Measurements from ENCODE around the gene MDH1. TPM values are rescaled to one million over a fixed set of nuclear protein-coding genes. Genes with fewer than 3 reads are reported as not detected.
"Not testable (repeated sequence)": the region's sequence is repeated elsewhere in the genome, so short reads cannot be mapped to it uniquely, and the experiment has no call there.

Gene MDH1
- 221 and 367 TPM in 2 replicates for total RNA-seq (2014; rRNA removed; shearing (Covaris generic); ENCODE audit: low replicate concordance)

DNA sequence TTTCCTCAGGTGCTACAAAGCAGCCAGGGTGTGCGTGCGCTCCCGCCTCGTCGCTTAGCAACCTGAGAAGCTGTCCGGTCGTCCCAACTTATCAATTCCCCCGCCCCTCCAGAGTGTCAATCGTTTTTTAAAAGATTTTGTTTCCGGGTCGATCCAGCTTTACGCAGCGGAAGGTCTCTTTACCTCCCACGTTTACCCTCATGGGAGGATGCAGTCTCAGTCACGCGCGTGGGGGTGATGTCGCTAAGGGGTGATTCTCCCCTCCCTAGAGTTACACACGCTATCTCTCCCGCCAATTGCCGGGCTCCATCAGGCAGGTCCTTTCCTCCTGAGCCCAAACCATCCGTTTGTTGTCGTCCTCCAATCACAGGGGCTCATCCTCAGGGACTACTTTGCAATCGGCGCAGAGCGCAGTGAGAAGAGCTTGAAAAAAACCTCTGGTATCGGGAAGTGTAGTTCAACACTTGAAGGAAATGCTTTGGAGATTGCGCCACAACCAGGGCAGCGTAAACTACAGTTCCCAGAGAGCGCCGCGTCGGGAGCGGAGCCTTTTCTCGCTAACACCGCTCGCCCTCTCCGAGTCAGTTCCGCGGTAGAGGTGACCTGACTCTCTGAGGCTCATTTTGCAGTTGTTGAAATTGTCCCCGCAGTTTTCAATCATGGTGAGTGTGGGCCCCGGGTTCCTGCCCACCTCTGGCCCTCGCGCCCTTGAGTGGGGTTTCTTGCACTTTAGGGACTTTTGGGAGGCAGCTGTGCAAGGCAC lies at the start of gene MDH1, which contains the start of gene WDPCP:
TSS of gene MDH1 (plus strand) at position 579 of the 763 bp plus-strand sequence. CDS start at position 660, 81 bp downstream.
TSS of gene WDPCP (minus strand) at position 93 of the 763 bp plus-strand sequence. CDS start 206 bp downstream, outside the sequence.
- Histone ChIP-seq H3K4me3 (peak within 1 kb of the TSS; percentile 84), H3K9me3 (no peaks in the 10 kb centered on the region), H3K27me3 (no peaks in the 10 kb centered on the region), H3K36me3 (peaks cover 11% of the 10 kb centered on the region)
- peak; percentile 96 for DNase-seq

DNA sequence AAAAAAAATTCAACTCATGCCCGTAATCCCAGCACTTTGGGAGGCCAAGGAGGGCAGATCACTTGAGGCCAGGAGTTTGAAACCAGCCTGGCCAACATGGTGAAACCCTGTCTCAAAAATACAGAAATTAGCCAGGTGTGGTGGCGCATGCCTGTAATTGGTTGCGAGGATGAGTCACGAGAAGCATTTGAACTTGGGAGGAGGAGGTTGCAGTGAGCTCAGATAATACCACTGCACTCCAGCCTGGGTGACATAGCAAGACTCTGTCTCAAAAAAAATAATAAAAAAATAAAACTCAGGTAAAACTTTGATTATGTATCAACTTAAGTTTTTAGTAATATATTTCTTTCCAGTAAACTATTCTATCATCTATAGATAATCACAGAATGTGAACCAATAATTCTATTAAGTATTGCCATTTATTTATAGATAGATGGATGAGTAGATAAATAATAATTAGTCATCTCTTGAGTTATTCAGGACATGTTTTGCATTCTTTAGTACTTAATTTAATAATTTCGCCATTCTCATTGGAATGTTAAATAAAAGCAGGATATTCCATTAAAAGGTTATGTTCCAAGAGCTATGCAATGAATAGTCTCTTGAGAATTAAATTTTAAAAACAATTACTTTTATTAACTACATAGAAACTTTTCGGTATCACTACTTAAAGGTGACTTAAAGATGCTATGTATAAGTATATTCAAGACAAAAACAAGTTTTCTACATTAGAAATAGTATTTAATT lies 49.2 kb upstream of the MDH1 start:
- Histone ChIP-seq H3K4me3 (no peak overlapping the region), H3K27me3 (no peaks in the 10 kb centered on the region), H3K36me3 (no peaks in the 10 kb centered on the region), H3K9me3 (no peaks in the 10 kb centered on the region)
- DNase-seq, result no peak

DNA sequence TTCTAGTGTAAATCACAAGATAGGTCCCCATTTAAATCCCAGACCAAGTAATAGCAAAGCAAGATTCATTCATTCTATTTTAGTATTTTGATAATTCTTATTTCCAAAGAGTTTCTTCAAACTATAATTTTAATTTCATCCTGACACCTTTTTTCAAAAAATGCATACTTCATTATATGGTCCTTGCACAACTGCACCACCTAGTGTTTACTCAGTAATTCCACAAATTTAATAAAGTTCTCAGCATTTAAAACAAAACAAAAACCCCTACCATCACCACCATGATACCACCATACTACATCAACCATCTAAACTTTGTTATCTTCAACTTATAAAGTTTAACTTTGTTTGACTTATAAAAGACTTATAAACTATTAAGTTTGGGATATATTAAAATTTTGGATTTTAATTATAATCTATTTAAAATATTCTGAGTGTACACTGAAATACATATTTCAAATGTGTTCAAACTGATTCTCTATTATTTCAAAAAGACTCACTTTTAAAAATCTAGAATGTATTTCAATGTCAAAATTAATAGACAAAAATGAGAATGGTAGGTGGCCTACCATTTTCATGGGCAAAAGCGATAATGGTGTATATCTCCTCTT lies 44.6 kb upstream of the MDH1 start:
- Histone ChIP-seq H3K9me3 (no peaks in the 10 kb centered on the region), H3K27me3 (no peaks in the 10 kb centered on the region), H3K4me3 (no peak overlapping the region), H3K36me3 (no peaks in the 10 kb centered on the region)
- no peak for DNase-seq

DNA sequence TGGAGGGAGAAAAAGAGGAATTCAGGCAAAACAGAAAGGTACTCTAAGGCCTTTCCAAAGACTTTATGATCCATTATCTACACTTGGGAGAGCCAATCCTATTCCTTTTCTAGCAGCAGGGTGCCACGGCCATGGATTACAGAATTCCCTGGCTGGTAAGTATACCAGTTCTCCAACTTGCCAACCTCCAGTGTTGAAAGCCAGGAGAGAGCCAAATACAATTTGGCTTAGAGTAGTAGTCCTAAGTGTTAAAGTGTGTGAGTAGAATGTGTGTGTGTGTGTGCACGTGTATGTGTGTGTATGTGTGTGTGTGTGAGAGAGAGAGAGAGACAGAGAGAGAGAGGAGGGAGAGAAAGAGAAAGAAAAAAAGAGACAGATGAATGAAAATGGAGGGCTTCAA lies 43.7 kb upstream of the MDH1 start:
- DNase-seq, result no peak
- H3K4me3 ChIP-seq, result no peak overlapping the region
- H3K36me3 ChIP-seq, result no peaks in the 10 kb centered on the region
- H3K27me3 ChIP-seq, result no peaks in the 10 kb centered on the region
- no peaks in the 10 kb centered on the region for H3K9me3 ChIP-seq

DNA sequence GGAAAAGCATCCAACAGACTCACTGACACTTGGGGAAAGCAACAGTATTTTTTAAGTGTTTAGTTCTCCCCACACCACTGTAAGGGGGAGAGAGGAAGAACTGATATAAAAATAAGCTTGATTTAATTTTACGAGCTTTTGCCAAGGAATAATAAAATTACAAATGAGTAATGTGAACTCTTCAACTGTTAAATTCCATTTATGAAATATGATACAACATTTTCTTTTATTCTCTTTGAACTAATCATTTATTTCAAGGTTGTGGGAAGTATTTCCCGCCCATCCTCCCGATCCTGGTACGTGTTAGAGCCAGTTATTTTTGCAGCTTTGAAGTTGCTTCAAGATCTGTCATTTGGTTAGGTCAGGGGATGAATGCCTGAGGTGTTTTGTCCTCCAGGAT lies 35.7 kb upstream of the MDH1 start:
- no peaks in the 10 kb centered on the region for H3K27me3 ChIP-seq
- no peaks in the 10 kb centered on the region; the same call in 1 of the 2 replicates for H3K9me3 ChIP-seq
- DNase-seq, result peak; percentile 13
- no peak overlapping the region for H3K4me3 ChIP-seq
- no peaks in the 10 kb centered on the region for H3K36me3 ChIP-seq

DNA sequence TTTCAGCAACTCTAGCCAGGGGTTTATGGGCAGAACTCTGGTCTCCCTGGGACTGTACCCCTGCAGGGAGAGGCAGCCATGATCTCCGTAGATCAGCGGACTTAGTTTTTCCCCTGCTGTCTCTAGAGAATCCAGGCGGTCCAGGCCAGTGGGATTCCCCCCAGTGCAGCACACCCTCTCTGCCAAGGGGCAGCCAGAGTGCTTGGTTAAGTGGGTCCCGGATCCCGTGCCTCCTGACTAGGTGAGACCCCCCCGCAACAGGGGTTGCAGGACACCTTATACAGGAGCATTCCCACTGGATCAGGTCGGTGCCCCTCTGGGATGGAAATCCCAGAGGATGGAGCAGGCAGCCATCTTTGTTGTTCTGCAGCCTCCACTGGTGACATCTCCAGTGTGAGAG lies 33.5 kb upstream of the MDH1 start:
- H3K27me3 ChIP-seq, result no peaks in the 10 kb centered on the region
- no peaks in the 10 kb centered on the region for H3K36me3 ChIP-seq
- H3K9me3 ChIP-seq, result no peaks in the 10 kb centered on the region; the same call in 1 of the 2 replicates
- no peak overlapping the region for H3K4me3 ChIP-seq
- DNase-seq, result no peak

DNA sequence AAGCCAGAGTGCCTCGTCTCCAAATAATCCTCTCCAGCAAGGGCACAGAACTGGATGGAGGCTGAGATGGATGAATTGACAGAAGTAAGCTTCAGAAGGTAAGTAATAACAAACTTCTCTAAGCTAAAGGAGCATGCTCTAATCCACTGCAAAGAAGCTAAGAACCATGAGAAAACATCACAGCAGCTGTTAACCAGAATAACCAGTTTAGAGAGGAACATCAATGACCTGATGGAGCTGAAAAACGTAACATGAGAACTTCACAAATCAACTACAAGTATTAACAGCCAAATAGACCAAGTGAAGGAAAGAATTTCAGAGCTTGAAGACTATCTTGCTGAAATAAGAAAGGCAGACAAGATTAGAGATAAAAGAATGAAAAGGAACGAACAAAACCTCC lies 32.8 kb upstream of the MDH1 start:
- Histone ChIP-seq H3K36me3 (no peaks in the 10 kb centered on the region), H3K9me3 (no peaks in the 10 kb centered on the region; the same call in 1 of the 2 replicates), H3K27me3 (no peaks in the 10 kb centered on the region), H3K4me3 (no peak overlapping the region)
- DNase-seq, result no peak

DNA sequence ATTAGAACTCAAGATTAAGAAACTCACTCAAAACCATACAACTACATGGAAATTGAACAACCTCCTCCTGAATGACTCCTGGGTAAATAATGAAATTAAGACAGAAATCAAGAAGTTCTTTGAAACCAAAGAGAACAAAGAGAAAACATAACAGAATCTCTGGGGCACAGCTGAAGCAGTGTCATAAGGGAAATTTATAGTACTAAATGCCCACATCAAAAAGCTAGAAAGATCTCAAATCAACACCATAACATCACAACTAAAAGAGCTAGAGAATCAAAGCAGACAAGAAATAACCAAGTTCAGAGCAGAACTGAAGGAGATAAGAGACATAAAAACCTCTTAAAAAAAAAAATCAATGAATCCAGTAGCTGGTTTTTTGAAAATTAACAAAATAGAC lies 30.9 kb upstream of the MDH1 start:
- DNase-seq, H3K9me3 ChIP-seq, H3K27me3 ChIP-seq, H3K4me3 ChIP-seq, H3K36me3 ChIP-seq: not testable (repeated sequence)

DNA sequence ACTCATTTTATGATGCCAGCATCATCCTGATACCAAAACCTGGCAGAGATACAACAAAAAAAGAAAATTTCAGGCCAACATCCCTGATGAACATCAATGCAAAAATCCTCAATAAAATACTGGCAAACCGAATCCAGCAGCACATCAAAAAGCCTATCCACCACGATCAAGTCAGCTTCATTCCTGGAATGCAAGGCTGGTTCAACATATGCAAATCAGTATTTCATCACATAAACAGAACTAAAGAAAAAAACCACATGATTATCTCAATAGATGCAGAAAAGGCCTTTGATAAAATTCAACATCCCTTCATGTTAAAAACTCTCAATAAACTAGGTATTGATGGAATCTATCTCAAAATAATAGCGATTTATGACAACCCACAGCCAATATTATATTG lies 29.8 kb upstream of the MDH1 start:
- H3K27me3 ChIP-seq, H3K4me3 ChIP-seq, H3K36me3 ChIP-seq, DNase-seq, H3K9me3 ChIP-seq: not testable (repeated sequence)

DNA sequence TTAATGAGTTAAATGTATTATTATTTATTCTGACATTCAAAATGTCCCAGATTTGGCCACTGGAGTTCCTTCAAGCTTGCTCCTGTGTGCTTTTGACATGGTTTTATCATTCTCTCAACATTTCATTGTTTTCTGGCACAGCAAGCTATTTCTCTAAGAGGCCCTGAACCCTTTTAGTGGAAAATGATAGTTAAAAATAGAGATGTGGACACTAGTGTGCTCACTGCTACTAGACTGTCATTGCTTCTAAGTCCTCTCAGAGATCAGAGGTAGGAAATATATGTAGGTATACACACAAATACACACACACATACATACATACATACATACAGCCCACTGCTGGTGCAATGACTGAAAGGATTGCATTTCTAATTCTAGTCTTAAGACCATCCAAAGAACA lies 26.0 kb upstream of the MDH1 start:
- H3K36me3 ChIP-seq, result no peaks in the 10 kb centered on the region
- no peak for DNase-seq
- no peaks in the 10 kb centered on the region for H3K27me3 ChIP-seq
- no peaks in the 10 kb centered on the region for H3K9me3 ChIP-seq
- H3K4me3 ChIP-seq, result no peak overlapping the region

DNA sequence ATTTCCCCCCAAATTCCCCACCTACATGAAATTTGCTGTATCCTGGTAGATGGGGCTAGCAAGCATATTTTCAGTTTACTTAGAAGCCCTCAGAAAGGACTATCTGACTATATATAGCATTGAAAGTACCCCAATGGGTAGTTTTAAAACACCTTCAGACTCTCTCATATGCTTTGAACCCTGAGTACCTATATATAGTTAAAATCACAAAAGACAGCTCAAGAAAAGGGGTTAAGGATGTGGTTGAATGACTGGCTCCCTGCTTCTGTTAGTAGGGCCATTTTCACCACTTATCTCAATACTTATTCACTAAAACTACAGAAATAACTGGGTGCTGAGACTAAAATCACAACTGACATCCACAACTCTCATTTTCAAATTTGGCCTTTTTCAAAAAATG lies 19.0 kb upstream of the MDH1 start:
- no peak for DNase-seq
- H3K9me3 ChIP-seq, result no peaks in the 10 kb centered on the region; the same call in 1 of the 2 replicates

DNA sequence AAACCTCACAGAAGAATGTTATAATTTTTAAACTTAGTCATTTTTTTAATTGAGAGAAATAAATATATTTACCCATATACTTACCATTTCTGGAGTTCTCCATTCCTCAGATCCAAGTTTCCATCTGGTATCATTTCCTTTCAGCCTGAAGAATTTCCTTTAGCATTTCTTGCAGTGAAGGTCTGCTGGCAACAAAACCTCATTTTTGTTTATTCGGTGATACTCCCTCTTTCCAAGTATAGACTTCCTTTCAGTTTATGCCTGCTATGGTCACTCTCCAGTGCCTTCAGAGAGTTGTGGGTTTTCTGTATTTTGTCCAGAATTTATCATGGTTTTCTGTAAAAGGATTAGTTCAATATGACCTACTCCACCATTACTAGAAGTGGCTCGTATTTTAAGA lies 17.5 kb upstream of the MDH1 start:
- DNase-seq, result no peak
- no peak overlapping the region for H3K4me3 ChIP-seq
- H3K27me3 ChIP-seq, result no peaks in the 10 kb centered on the region
- H3K36me3 ChIP-seq, result no peaks in the 10 kb centered on the region
- H3K9me3 ChIP-seq, result no peaks in the 10 kb centered on the region; the same call in 1 of the 2 replicates

More for the DNA sequence above, 19.0 kb upstream of the MDH1 start:
- no peaks in the 10 kb centered on the region for H3K36me3 ChIP-seq
- no peak overlapping the region for H3K4me3 ChIP-seq
- H3K27me3 ChIP-seq, result no peaks in the 10 kb centered on the region

DNA sequence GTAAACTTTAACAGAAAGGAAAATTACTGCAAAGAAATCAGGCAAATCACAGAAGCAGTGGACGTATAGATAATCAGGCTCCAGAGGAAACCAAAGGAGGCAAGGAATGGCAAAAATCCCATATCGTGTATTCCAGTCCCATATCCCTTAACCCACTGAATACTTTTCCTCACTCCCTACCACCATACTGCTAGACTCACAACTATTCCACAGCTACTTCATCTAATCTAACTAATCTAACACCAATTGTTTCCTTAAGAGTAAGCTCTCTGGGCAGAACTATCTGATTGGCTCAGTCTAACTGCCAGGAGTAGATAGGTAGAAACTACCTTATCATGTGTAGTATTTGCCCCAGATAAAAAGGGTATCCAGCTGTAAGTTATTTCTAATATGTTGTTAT lies 16.8 kb upstream of the MDH1 start:
- Histone ChIP-seq H3K9me3 (no peaks in the 10 kb centered on the region; the same call in 1 of the 2 replicates), H3K27me3 (no peaks in the 10 kb centered on the region), H3K36me3 (no peaks in the 10 kb centered on the region), H3K4me3 (no peak overlapping the region)
- no peak for DNase-seq

DNA sequence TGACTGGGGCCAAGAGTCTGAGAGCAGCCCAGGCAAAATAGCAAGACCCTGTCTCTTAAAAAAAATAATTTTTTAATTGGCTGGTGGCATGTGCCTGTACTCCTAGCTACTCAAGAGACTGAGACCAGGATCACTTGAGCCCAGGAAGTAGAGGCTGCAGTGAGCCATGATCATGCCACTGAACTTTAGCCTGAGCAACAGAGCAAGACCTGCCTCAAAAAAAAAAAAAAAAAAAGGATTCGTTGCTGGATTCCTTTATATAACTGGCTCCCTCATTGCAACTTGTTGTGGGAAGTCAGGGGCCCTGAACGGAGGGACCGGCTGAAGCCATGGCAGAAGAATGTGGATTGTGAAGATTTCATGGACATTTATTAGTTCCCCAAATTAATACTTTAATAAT lies 15.7 kb upstream of the MDH1 start:
- not testable (repeated sequence) for DNase-seq, H3K9me3 ChIP-seq, H3K27me3 ChIP-seq, H3K36me3 ChIP-seq, H3K4me3 ChIP-seq

DNA sequence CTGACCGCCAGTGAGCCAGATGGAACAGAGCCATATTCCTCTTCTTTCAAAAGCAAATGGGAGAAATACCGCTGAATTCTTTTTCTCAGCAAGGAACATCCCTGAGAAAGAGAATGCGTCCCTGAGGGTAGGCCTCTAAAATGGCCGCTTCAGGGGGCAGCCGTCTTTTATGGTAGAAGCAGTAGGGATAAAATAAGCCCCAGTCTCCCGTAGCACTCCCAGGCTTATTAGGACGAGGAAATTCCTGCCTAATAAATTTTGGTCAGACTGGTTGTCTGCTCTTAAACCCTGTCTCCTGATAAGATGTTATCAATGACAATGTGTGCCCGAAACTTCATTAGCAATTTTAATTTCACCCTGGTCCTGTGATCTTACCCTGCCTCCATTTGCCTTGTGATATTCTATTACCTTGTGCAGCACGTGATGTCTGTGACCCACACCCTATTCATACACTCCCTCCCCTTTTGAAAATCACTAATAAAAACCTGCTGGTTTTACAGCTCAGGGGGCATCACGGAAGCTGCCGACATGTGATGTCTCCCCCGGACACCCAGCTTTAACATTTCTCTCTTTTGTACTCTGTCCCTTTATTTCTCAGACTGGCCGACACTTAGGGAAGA lies 14.9 kb upstream of the MDH1 start:
- not testable (repeated sequence) for H3K36me3 ChIP-seq, DNase-seq, H3K9me3 ChIP-seq, H3K4me3 ChIP-seq, H3K27me3 ChIP-seq

DNA sequence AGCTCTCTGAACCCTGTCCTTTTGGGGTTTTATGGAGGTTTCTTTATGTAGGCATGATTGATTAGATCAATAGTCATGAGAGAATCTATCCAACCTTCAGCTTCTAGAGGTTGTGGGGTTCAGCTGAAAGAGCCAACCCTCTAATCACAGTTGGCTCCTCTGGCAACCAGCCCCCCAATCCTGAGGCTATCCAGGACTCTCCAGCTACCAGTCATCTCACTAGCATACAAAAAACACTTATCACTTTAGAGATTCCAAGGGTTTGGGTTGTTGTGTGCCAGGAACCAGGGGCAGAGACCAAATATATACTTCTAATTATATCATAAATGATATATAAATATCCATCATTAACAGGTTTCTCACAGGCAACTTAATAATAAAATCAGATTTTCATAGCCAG lies 12.2 kb upstream of the MDH1 start:
- Histone ChIP-seq H3K9me3 (no peaks in the 10 kb centered on the region), H3K36me3 (no peaks in the 10 kb centered on the region), H3K4me3 (no peak overlapping the region), H3K27me3 (no peaks in the 10 kb centered on the region)
- no peak for DNase-seq

DNA sequence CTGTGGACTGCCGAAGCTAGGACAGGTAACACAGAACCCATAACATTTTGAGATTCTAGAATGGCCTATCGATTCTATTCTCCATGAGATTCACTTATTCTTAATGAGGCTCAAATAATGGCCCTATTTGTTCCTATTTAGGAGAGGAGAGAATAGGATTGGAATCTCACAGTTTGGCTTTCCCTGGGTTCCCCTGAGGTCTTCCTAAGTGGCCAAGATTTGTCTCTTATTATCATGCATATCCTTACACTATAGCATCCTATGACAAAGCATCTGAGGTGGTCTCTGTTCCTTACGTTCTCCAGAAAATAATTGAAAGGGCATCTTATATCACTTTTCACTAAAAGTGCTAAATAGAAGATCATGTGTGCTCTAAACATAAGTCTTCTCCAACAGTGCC lies 10.0 kb upstream of the MDH1 start:
- H3K4me3 ChIP-seq, result no peak overlapping the region
- H3K36me3 ChIP-seq, result no peaks in the 10 kb centered on the region
- H3K27me3 ChIP-seq, result no peaks in the 10 kb centered on the region
- no peak for DNase-seq
- no peaks in the 10 kb centered on the region for H3K9me3 ChIP-seq
